Measurements from ENCODE around the gene LECT2. TPM values are rescaled to one million over a fixed set of nuclear protein-coding genes. Genes with fewer than 3 reads are reported as not detected.

Gene LECT2
- total RNA-seq, 4 donors from 2014 or later: not detected

DNA sequence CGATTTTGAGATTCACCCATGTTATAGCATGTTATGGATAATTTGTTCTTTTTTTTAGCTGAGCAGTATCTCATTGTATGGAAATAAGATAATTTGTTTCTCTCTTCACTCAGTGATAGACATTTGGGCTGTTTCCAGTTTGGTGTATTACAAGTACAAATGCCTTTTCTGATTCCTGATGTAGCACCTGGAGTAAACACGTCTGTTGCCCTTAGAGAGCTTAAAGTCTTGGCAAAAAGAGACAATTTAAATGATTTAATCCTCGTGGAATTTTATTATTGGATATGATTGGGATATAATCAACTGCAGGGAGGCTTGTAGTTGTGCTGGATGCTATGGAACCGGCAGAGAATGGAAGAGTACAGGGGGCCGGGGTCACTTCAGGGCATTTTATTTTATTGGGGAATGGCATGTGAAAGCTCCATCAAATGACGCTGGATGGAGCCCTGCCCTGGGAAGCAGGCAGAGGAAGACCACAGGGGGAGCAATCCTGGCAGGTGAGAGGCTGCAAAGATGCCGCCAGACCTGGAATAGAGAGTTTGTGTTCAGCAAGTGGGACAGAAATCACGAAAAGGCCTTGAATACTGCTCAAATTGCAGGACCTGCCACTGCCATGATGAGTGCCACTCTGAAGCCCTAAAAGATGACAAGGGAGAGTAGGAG lies 43.0 kb upstream of the LECT2 start:
- ATAC-seq (ENCODE audit: low FRiP score) (no peak), DNase-seq (ENCODE audit: low spot score) (no peak)
- TF ChIP-seq, protein P1, sequence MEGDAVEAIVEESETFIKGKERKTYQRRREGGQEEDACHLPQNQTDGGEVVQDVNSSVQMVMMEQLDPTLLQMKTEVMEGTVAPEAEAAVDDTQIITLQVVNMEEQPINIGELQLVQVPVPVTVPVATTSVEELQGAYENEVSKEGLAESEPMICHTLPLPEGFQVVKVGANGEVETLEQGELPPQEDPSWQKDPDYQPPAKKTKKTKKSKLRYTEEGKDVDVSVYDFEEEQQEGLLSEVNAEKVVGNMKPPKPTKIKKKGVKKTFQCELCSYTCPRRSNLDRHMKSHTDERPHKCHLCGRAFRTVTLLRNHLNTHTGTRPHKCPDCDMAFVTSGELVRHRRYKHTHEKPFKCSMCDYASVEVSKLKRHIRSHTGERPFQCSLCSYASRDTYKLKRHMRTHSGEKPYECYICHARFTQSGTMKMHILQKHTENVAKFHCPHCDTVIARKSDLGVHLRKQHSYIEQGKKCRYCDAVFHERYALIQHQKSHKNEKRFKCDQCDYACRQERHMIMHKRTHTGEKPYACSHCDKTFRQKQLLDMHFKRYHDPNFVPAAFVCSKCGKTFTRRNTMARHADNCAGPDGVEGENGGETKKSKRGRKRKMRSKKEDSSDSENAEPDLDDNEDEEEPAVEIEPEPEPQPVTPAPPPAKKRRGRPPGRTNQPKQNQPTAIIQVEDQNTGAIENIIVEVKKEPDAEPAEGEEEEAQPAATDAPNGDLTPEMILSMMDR (IDR thresholded peaks at IDR 0.05): no peak

GRCh38 chr5:135996611-135997010 lies 41.8 kb upstream of the LECT2 start:
- ATAC-seq (ENCODE audit: low FRiP score) (no peak), DNase-seq (ENCODE audit: low spot score) (no peak)
- TF ChIP-seq, protein P1 (IDR thresholded peaks at IDR 0.05): no peak

GRCh38 chr5:135995976-135996375 lies 41.2 kb upstream of the LECT2 start:
- TF ChIP-seq, protein P1 (IDR thresholded peaks at IDR 0.05): no peak
- DNase-seq (ENCODE audit: low spot score): no peak
- no peak for ATAC-seq (ENCODE audit: low FRiP score)

DNA sequence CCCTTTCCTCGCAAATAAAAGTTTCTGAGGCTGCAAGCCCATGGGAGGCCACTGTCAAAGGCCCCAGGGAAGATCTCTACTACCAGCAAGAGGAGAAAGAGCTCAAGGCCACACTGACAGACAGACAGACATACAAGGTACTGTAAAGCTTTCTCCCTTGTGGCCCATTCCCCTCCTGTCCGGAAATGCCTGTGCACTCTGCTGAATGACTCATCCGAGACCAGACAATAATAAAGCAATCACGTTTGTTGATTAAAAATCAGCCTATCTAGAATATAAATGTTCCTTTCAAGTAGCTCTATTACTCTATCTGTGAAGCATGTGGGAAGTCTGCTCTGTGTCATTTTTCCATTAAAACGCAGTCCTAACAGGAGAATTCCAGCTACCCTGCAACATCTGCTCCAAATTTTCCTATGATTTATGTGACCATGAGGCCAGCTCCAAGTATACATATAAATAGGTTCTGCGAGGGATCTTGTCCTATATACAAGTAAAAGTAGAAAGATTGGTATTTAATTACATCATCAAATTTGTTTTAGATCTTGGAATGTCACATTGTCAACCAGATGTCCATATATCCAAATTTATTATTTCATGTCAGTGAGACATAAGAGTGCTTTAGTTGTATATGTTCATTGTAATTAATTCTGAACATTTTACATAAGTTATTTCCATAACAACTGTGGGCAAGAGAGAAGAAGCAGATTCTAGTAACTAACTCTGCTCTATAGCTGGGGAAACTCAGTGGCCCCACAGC lies 39.3 kb upstream of the LECT2 start:
- ATAC-seq (ENCODE audit: low FRiP score) (peak; percentile 37), DNase-seq (ENCODE audit: low spot score) (no peak)
- TF ChIP-seq, protein P1 (IDR thresholded peaks at IDR 0.05): no peak

GRCh38 chr5:135993335-135993879 lies 38.6 kb upstream of the LECT2 start:
- no peak for ATAC-seq (ENCODE audit: low FRiP score)
- DNase-seq (ENCODE audit: low spot score): no peak
- TF ChIP-seq, protein P1 (IDR thresholded peaks at IDR 0.05): no peak

DNA sequence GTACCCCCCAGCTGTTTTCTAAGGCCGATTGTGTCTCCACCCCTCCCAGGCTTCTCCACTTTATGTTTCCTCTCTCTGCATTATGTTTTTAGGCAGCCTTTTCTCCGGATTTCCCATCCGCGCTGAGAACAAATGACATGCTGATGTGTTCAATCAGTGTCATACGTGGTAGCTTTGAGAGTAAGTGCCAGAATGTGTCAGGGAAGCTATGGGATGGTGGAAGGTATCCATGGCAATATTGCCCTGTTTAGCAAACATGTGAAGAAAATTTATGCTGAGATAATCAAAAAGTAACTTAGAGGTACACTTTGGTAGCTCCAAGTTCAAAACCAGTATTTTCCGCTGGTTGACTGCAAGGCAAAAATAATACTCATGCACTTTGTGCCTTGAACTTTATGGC lies 36.6 kb upstream of the LECT2 start:
- no peak for DNase-seq (ENCODE audit: low spot score)
- TF ChIP-seq, protein P1 (IDR thresholded peaks at IDR 0.05): no peak
- ATAC-seq (ENCODE audit: low FRiP score): no peak
